Measurements from ENCODE around the gene KANK2. TPM values are rescaled to one million over a fixed set of nuclear protein-coding genes. Genes with fewer than 3 reads are reported as not detected.

Gene KANK2
- total and polyA plus RNA-seq, 2 of the 8 experiments (the other 6 are each of a cell fraction or from before 2014, with no cell fraction given), result 25.2 to 42.3 TPM

- no peak for TF ChIP-seq SP2 (IDR thresholded peaks at IDR 0.05; ENCODE audit: low read length)
These were observed 69.4 kb downstream of the KANK2 start (continued) for GRCh38 chr19:11127905-11128304.

All from H1 (cell line).